ENCODE data around the gene NRG3.
"Not testable (repeated sequence)": the region's sequence is repeated elsewhere in the genome, so short reads cannot be mapped to it uniquely, and the experiment has no call there.

Gene NRG3

DNA sequence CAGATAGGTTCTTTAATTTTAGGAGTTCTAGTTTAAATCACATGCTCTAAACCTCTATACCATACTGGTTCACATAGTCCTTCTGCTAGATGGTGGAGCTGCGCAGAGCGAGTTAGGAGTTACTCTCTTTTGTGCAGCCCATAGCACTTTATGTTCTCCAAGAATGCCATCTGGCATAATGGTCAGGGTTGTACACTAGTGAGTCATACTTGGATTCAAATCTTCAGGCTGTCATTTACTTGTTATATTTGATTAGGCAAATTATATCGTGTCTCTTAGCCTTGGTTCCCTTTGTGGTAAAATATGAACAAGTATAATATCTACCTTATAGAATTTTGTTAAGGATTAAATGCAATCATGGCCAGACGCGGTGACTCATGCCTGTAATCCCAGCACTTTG, 1078.3 kb downstream of the NRG3 start:
- no peak overlapping the region for H3K4me3 ChIP-seq (ENCODE audit: low read depth, low read length)
- no peak for TF ChIP-seq CTCF (IDR thresholded peaks at IDR 0.05; ENCODE audit: insufficient read depth, low read depth, low read length, missing control alignments)
- no peak for DNase-seq (ENCODE audit: low read depth)

DNA sequence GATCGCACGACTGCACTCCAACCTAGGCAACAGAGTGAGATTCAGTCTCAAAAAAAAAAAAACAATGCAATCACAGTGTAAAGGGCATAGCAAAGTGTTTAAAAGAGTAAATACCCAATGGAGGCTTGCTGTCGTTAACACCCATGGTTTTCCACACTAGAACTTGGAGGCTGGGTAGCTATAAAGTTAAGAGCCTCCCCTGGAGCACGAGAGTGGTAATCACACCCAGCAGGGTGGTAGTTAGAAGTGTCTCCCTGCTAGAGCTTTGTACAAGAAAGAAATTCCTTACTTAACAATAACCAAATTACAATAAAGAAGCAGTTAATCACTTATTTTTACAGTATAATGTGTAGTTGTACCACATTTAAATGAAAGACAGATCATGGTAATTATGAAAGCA, 1078.9 kb downstream of the NRG3 start:
- peak; percentile 7 for DNase-seq (ENCODE audit: low read depth)
- no peak overlapping the region for H3K4me3 ChIP-seq (ENCODE audit: low read depth, low read length)
- TF ChIP-seq CTCF (IDR thresholded peaks at IDR 0.05; ENCODE audit: insufficient read depth, low read depth, low read length, missing control alignments), result peak; percentile 9

GRCh38 chr10:82960421-82961060, 1085.5 kb downstream of the NRG3 start:
- not testable (repeated sequence) for H3K4me3 ChIP-seq (ENCODE audit: low read depth, low read length)

DNA sequence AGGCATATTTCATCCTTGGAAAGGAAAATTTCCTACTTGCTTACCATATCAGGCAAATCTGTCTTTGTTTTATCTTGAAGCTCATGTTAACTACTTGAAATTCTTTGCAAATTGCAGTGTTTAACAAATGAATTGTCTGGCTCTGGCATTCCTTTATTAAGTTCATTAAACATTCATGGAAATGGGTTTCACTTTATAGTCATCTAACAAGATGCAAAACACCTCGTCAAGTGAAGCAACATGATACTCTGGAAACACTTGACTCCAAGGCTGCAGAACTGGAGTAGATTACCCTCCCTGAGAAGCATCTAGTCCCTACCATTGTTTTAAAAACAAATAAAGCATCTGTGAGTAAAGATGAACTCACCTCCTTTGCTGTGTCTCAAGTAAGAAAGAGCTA, 1086.9 kb downstream of the NRG3 start:
- H3K4me3 ChIP-seq (ENCODE audit: low read depth, low read length), result no peak overlapping the region
- DNase-seq (ENCODE audit: low read depth), result no peak
- no peak for TF ChIP-seq CTCF (IDR thresholded peaks at IDR 0.05; ENCODE audit: insufficient read depth, low read depth, low read length, missing control alignments)

More at GRCh38 chr10:82960421-82961060, 1085.5 kb downstream of the NRG3 start:
- not testable (repeated sequence) for DNase-seq (ENCODE audit: low read depth)

DNA sequence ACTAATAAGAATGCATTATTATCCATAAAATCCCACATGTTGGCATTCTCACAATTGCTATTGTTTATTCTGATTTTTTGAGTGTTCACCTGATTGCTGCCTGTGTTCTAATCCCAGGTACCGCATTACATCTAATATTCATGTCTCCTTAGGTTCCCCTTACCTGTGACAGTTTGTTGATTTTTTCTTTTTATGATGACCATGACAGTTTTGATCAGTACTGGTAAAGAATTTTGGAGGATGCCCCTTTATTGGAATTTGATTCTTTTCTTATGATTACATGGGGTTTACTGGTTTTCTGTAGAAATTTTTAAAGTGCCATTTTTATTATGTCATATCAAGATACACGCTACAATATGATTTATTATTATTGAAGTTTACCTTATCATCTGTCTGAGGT, 1091.1 kb downstream of the NRG3 start:
- no peak for TF ChIP-seq CTCF (IDR thresholded peaks at IDR 0.05; ENCODE audit: insufficient read depth, low read depth, low read length, missing control alignments)
- DNase-seq (ENCODE audit: low read depth), result no peak
- H3K4me3 ChIP-seq (ENCODE audit: low read depth, low read length), result no peak overlapping the region

DNA sequence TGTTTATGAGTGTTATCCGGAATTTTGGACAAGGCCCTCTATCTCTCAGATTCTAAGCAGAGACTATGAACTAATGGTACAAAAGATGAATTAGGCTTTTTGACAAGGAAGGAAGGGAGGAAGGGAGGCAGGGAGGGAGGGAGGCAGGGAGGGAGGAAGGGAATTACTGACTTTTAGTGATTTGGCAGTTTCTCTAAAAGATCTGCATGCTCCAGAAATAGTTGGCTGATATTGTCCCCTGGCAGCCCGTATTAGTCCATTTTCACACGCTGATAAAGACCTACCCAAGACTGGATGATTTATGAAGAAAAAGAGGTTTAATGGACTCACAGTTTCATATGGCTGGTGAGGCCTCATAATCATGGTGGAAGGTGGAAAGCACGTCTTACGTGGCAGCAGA, 1093.5 kb downstream of the NRG3 start:
- no peak for DNase-seq (ENCODE audit: low read depth)
- H3K4me3 ChIP-seq (ENCODE audit: low read depth, low read length), result no peak overlapping the region
- no peak for TF ChIP-seq CTCF (IDR thresholded peaks at IDR 0.05; ENCODE audit: insufficient read depth, low read depth, low read length, missing control alignments)

DNA sequence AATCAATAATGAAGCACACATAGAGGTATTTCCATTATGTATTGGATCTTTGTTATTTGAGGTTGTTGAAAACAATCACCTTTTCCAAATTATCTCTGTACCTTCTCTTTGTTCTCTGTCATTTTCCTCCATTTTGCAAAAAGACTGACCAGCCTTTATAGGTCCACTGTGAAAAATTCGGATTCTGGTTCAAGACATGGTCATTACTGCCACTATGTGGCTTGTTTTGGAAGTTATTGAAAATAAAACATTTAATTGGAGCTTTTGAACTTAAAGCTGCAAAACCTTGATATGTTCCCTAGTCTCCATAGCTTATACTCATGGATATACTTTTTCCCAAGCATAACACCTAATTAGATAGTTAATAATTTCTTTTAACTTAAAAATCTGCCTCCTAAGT, 1094.4 kb downstream of the NRG3 start:
- TF ChIP-seq CTCF (IDR thresholded peaks at IDR 0.05; ENCODE audit: insufficient read depth, low read depth, low read length, missing control alignments), result peak; percentile 23
- DNase-seq (ENCODE audit: low read depth), result peak; percentile 35
- no peak overlapping the region for H3K4me3 ChIP-seq (ENCODE audit: low read depth, low read length)

All from GM12865 (cell line).